Islet of Langerhans (tissue), 1 donor: ENCODE measurements around the gene WBP2NL.
"Not testable (repeated sequence)": the region's sequence is repeated elsewhere in the genome, so short reads cannot be mapped to it uniquely, and the experiment has no call there.

Source experiments
- FAIRE-seq: peaks from one replicate; lab custom pipeline; 2011; peaks lifted over from hg19 to GRCh38; lab: Jason Lieb, UNC

Gene WBP2NL

GRCh38 chr22:42035256-42035655, 36.7 kb downstream of the WBP2NL start:
- no peak for FAIRE-seq

- FAIRE-seq: no peak
Measured at GRCh38 chr22:42039271-42039670, 40.7 kb downstream of the WBP2NL start.

- FAIRE-seq: no peak
Measured at GRCh38 chr22:42041784-42042183, 43.2 kb downstream of the WBP2NL start.

GRCh38 chr22:42050641-42051180, 52.1 kb downstream of the WBP2NL start:
- FAIRE-seq: no peak

- FAIRE-seq: no peak
Measured at GRCh38 chr22:42052765-42053164, 54.2 kb downstream of the WBP2NL start.

GRCh38 chr22:42056757-42057511, 58.3 kb downstream of the WBP2NL start:
- FAIRE-seq: no peak

- no peak for FAIRE-seq
Measured at GRCh38 chr22:42060489-42060888, 61.9 kb downstream of the WBP2NL start.

- FAIRE-seq: no peak
Measured at GRCh38 chr22:42061041-42061440, 62.5 kb downstream of the WBP2NL start.

- no peak for FAIRE-seq
Measured at GRCh38 chr22:42062506-42063170, 64.0 kb downstream of the WBP2NL start.

- FAIRE-seq: no peak
Measured at GRCh38 chr22:42064629-42065028, 66.0 kb downstream of the WBP2NL start.

GRCh38 chr22:42065438-42066125, 67.0 kb downstream of the WBP2NL start:
- FAIRE-seq: no peak

GRCh38 chr22:42066126-42066761, 67.7 kb downstream of the WBP2NL start:
- no peak for FAIRE-seq

- no peak for FAIRE-seq
Measured at GRCh38 chr22:42066937-42067336, 68.3 kb downstream of the WBP2NL start.

- FAIRE-seq: no peak
Measured at GRCh38 chr22:42067671-42068251, 69.2 kb downstream of the WBP2NL start.

- FAIRE-seq: no peak
Measured at GRCh38 chr22:42068291-42068690, 69.7 kb downstream of the WBP2NL start.

GRCh38 chr22:42069801-42070516, 71.4 kb downstream of the WBP2NL start:
- no peak for FAIRE-seq

GRCh38 chr22:42070517-42071422, 72.2 kb downstream of the WBP2NL start, which contains the start of gene NAGA:
TSS of gene NAGA (minus strand) at chr22:42070812. CDS start at chr22:42070297, 515 bp downstream.
- no peak for FAIRE-seq

GRCh38 chr22:42071508-42071907, 72.9 kb downstream of the WBP2NL start:
- FAIRE-seq: not testable (repeated sequence)

GRCh38 chr22:42072606-42073330, 74.2 kb downstream of the WBP2NL start:
- FAIRE-seq: no peak
